Neural progenitor cell (in vitro differentiated cells): ENCODE measurements around the gene CRTC1.

ENCODE experiments used
- CTCF ChIP-seq: fragments of 200-600 bp; sonication (generic); IDR thresholded peaks from 2 replicates; pipeline ENCODE4 v1.5.1; 2017; ENCODE audit warnings: antibody characterized with exemption, mild to moderate bottlenecking
- EZH2 ChIP-seq: fragments of 200-600 bp; sonication (generic); IDR thresholded peaks from 2 replicates; pipeline ENCODE4 v1.6.1; 2017; ENCODE audit warnings: antibody characterized with exemption, mild to moderate bottlenecking, moderate library complexity

- no peak for TF ChIP-seq CTCF
- no peak for TF ChIP-seq EZH2
Observed at GRCh38 chr19:18763674-18764590, 80.5 kb downstream of the CRTC1 start.
